ENCODE data around the gene CBX6.

CBX6 gene

GRCh38 chr22:38837414-38837928 is 34.5 kb downstream of the CBX6 start:
- no peak for DNase-seq

GRCh38 chr22:38835888-38836301 is 36.1 kb downstream of the CBX6 start:
- no peak for DNase-seq

GRCh38 chr22:38834991-38835390 is 37.0 kb downstream of the CBX6 start:
- no peak for DNase-seq

GRCh38 chr22:38834215-38834953 is 37.6 kb downstream of the CBX6 start:
- no peak for DNase-seq

- no peak for DNase-seq
Measured at GRCh38 chr22:38833061-38833460, 39.0 kb downstream of the CBX6 start.

GRCh38 chr22:38832005-38832978 is 39.7 kb downstream of the CBX6 start:
- no peak for DNase-seq

- no peak for DNase-seq
Measured at GRCh38 chr22:38831166-38831945, 40.7 kb downstream of the CBX6 start.

GRCh38 chr22:38830845-38831108 is 41.2 kb downstream of the CBX6 start:
- no peak for DNase-seq

- DNase-seq = no peak
Measured at GRCh38 chr22:38830026-38830844, 41.8 kb downstream of the CBX6 start.

- DNase-seq = no peak
Measured at GRCh38 chr22:38829485-38829884, 42.5 kb downstream of the CBX6 start.

GRCh38 chr22:38828616-38829205 is 43.3 kb downstream of the CBX6 start:
- DNase-seq = no peak

GRCh38 chr22:38828191-38828590 is 43.8 kb downstream of the CBX6 start:
- no peak for DNase-seq

GRCh38 chr22:38827510-38827909 is 44.5 kb downstream of the CBX6 start:
- DNase-seq = no peak

- no peak for DNase-seq
Measured at GRCh38 chr22:38826801-38827200, 45.2 kb downstream of the CBX6 start.

GRCh38 chr22:38826386-38826785 is 45.6 kb downstream of the CBX6 start:
- DNase-seq = no peak

- peak; percentile 31 for DNase-seq
Measured at GRCh38 chr22:38824585-38824984, 47.4 kb downstream of the CBX6 start.

GRCh38 chr22:38823637-38824036 is 48.4 kb downstream of the CBX6 start:
- no peak for DNase-seq

- DNase-seq = no peak
Measured at GRCh38 chr22:38823076-38823475, 48.9 kb downstream of the CBX6 start.

- DNase-seq = no peak
Measured at GRCh38 chr22:38820020-38820419, 52.0 kb downstream of the CBX6 start.

- no peak for DNase-seq
Measured at GRCh38 chr22:38819387-38819940, 52.6 kb downstream of the CBX6 start.

- no peak for DNase-seq
Measured at GRCh38 chr22:38817196-38817595, 54.8 kb downstream of the CBX6 start.

GRCh38 chr22:38815842-38816241 is 56.2 kb downstream of the CBX6 start:
- no peak for DNase-seq

Data from activated T-cell treated with anti-CD3 and anti-CD28 coated beads, Interleukin-2, amount 50 U/mL, for 1 hour (primary cell).